PC-9 (cell line): ENCODE data around the gene ECE1.

Experiments used
- CTCF ChIP-seq: fragments of 200-600 bp; sonication (generic); conservative IDR thresholded peaks from 2 replicates; pipeline ENCODE4 v1.6.1; 2017; ENCODE audit warnings: mixed run types, antibody characterized with exemption, mild to moderate bottlenecking, moderate library complexity
- EZH2 ChIP-seq: fragments of 200-600 bp; sonication (generic); IDR thresholded peaks from 2 replicates; pipeline ENCODE4 v1.8.0; 2017; ENCODE audit warnings: antibody characterized with exemption, low read depth

DNA sequence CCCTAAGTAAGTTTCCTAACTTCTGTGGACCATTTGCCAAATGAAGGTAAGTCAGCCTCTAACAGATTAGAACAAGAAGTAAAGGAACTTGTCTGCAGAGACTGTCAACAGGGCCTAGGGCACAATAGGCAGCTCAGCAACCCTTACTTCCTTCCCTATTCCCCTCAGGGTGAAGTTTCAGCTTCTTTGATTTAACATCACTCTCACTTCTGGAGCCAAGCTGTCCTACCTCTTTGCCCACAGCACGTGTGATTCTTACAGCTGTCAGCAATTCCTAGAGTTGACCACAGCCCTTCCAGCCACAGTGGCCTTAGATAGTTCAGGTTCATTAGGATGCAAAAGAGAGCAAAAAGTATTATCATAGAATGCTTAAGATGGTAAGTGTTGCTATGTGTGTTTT lies 106.0 kb downstream of the ECE1 start:
- TF ChIP-seq CTCF (no peak), EZH2 (no peak)
